Measurements from ENCODE around the gene CSAD.

CSAD gene

DNA sequence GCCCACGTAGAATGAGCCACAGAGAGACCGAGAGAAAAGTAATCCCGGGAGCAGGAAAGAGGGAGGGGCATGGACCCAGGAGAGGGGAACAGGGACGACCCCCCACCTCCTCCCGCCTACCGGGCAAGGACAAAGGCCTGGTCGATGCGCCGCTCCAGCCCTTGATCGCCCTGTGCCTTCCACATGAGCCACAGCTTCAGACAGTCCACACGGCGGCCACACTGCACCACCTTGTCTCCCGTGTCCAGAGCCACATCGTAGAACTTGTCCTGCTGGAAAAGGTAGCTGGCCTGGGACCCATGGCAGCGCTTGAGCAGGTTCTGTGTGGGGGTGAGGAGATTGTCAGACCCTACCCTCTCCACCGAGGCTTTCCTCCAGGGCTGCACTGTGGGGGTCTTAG is 20.7 kb downstream of the CSAD start:
- peak; percentile 11; the same call in 1 of the 3 replicates for ATAC-seq
- TF ChIP-seq CSRNP3 (CRISPR knock-in tag; IDR thresholded peaks at IDR 0.05) (no peak), CSDC2 (CRISPR knock-in tag; IDR thresholded peaks at IDR 0.05) (no peak), TOX (CRISPR knock-in tag; IDR thresholded peaks at IDR 0.05; ENCODE audit: borderline replicate concordance) (no peak), SNAI2 (CRISPR knock-in tag; IDR thresholded peaks at IDR 0.05) (no peak), ZNF565 (CRISPR knock-in tag; conservative IDR thresholded peaks at IDR 0.05; ENCODE audit: low read depth) (no peak)
- TF ChIP-seq, protein P1, sequence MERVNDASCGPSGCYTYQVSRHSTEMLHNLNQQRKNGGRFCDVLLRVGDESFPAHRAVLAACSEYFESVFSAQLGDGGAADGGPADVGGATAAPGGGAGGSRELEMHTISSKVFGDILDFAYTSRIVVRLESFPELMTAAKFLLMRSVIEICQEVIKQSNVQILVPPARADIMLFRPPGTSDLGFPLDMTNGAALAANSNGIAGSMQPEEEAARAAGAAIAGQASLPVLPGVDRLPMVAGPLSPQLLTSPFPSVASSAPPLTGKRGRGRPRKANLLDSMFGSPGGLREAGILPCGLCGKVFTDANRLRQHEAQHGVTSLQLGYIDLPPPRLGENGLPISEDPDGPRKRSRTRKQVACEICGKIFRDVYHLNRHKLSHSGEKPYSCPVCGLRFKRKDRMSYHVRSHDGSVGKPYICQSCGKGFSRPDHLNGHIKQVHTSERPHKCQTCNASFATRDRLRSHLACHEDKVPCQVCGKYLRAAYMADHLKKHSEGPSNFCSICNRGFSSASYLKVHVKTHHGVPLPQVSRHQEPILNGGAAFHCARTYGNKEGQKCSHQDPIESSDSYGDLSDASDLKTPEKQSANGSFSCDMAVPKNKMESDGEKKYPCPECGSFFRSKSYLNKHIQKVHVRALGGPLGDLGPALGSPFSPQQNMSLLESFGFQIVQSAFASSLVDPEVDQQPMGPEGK (CRISPR knock-in tag; IDR thresholded peaks at IDR 0.05; ENCODE audit: borderline replicate concordance), result no peak

- TF ChIP-seq ZNF70 (CRISPR knock-in tag; IDR thresholded peaks at IDR 0.05) (no peak), ZNF565 (CRISPR knock-in tag; conservative IDR thresholded peaks at IDR 0.05; ENCODE audit: low read depth) (no peak)
- TF ChIP-seq, protein P2, sequence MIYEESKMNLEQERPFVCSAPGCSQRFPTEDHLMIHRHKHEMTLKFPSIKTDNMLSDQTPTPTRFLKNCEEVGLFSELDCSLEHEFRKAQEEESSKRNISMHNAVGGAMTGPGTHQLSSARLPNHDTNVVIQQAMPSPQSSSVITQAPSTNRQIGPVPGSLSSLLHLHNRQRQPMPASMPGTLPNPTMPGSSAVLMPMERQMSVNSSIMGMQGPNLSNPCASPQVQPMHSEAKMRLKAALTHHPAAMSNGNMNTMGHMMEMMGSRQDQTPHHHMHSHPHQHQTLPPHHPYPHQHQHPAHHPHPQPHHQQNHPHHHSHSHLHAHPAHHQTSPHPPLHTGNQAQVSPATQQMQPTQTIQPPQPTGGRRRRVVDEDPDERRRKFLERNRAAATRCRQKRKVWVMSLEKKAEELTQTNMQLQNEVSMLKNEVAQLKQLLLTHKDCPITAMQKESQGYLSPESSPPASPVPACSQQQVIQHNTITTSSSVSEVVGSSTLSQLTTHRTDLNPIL (CRISPR knock-in tag; IDR thresholded peaks at IDR 0.05; ENCODE audit: low read depth), result no peak
- peak; percentile 98 for ATAC-seq
These were observed 21.4 kb downstream of the CSAD start for GRCh38 chr12:53159195-53159839.

GRCh38 chr12:53152390-53152789 is 28.3 kb downstream of the CSAD start:
- TF ChIP-seq RARB (CRISPR knock-in tag; IDR thresholded peaks at IDR 0.05) (no peak), ZNF8 (CRISPR knock-in tag; IDR thresholded peaks at IDR 0.05) (no peak), ARNTL (CRISPR knock-in tag; IDR thresholded peaks at IDR 0.05; ENCODE audit: borderline replicate concordance, low read depth) (no peak), SNAI2 (CRISPR knock-in tag; IDR thresholded peaks at IDR 0.05) (no peak), ZFP3 (CRISPR knock-in tag; IDR thresholded peaks at IDR 0.05) (no peak), TOX (CRISPR knock-in tag; IDR thresholded peaks at IDR 0.05; ENCODE audit: borderline replicate concordance) (no peak), ZNF565 (CRISPR knock-in tag; conservative IDR thresholded peaks at IDR 0.05; ENCODE audit: low read depth) (no peak), CSDC2 (CRISPR knock-in tag; IDR thresholded peaks at IDR 0.05) (no peak), PPARA (CRISPR knock-in tag; IDR thresholded peaks at IDR 0.05; ENCODE audit: borderline replicate concordance) (no peak), ZC3H10 (CRISPR knock-in tag; IDR thresholded peaks at IDR 0.05) (no peak), ISL1 (CRISPR knock-in tag; IDR thresholded peaks at IDR 0.05) (no peak), ZFP30 (CRISPR knock-in tag; IDR thresholded peaks at IDR 0.05) (no peak), GLIS3 (CRISPR knock-in tag; IDR thresholded peaks at IDR 0.05) (no peak)
- TF ChIP-seq, protein P1 (CRISPR knock-in tag; IDR thresholded peaks at IDR 0.05; ENCODE audit: borderline replicate concordance), result no peak
- TF ChIP-seq, protein P2 (CRISPR knock-in tag; IDR thresholded peaks at IDR 0.05; ENCODE audit: low read depth), result no peak
- ATAC-seq, result no peak

DNA sequence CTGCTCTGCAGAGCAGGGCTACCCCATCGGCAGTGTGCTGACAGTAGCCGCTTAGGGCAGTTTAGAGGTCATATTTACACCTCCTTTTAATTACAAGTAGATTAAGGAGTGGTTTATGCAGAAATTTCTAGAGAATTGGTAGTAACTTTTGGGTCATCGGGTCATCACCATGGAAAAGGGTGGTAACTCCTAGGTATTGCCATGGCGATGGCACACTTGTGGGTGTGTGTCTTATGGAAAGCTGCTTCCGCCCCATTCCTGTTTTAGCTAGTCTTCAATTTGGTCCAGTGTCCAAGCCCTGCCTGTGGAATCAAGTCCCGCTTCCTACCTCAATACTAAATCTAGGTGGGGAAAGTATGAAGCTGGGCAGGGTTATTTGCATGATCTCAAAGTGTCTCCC is 29.7 kb downstream of the CSAD start:
- ATAC-seq, result no peak
- TF ChIP-seq ESRRG (CRISPR knock-in tag; IDR thresholded peaks at IDR 0.05) (no peak), RARB (CRISPR knock-in tag; IDR thresholded peaks at IDR 0.05) (no peak), ZNF565 (CRISPR knock-in tag; conservative IDR thresholded peaks at IDR 0.05; ENCODE audit: low read depth) (no peak), POU6F1 (CRISPR knock-in tag; IDR thresholded peaks at IDR 0.05; ENCODE audit: borderline replicate concordance, low read depth) (no peak), ZFP3 (CRISPR knock-in tag; IDR thresholded peaks at IDR 0.05) (no peak), ZNF70 (CRISPR knock-in tag; IDR thresholded peaks at IDR 0.05) (no peak), BACH2 (CRISPR knock-in tag; IDR thresholded peaks at IDR 0.05; ENCODE audit: borderline replicate concordance) (no peak), CSRNP3 (CRISPR knock-in tag; IDR thresholded peaks at IDR 0.05) (no peak), GLIS3 (CRISPR knock-in tag; IDR thresholded peaks at IDR 0.05) (no peak)
- TF ChIP-seq, protein P1 (CRISPR knock-in tag; IDR thresholded peaks at IDR 0.05; ENCODE audit: borderline replicate concordance), result no peak

Data from SK-N-SH treated with all-trans-retinoic acid at 6 μM for 48 hours (cell line).